Mesothelial cell of epicardium (in vitro differentiated cells): ENCODE measurements around the gene FGFBP3. TPM values are rescaled to one million over a fixed set of nuclear protein-coding genes. Genes with fewer than 3 reads are reported as not detected.
"Not testable (repeated sequence)": the region's sequence is repeated elsewhere in the genome, so short reads cannot be mapped to it uniquely, and the experiment has no call there.

Experiments used
- DNase-seq, 2 experiments: peaks; one replicate each; pipeline ENCODE4 v3.0.0; 2021; ENCODE audit warnings: low spot score in 2 of 2; ENCODE audit not compliant: unreplicated experiment in 2 of 2
- H3K27ac Mint-ChIP-seq: 2 replicates; pipeline ENCODE4 v1.8.0; 2021; ENCODE audit warnings: mixed read lengths
- H3K27me3 Mint-ChIP-seq: 2 replicates; pipeline ENCODE4 v1.8.0; 2021; ENCODE audit warnings: low read depth, mixed read lengths
- H3K36me3 Mint-ChIP-seq: 2 replicates; pipeline ENCODE4 v1.8.0; 2021; ENCODE audit warnings: mixed read lengths
- H3K4me1 Mint-ChIP-seq: 2 replicates; pipeline ENCODE4 v1.8.0; 2021; ENCODE audit warnings: mixed read lengths
- H3K4me3 Mint-ChIP-seq: 2 replicates; pipeline ENCODE4 v1.8.0; 2021; ENCODE audit warnings: mild to moderate bottlenecking, moderate library complexity, mixed read lengths
- H3K9me3 Mint-ChIP-seq: 2 replicates; pipeline ENCODE4 v1.8.0; 2021; ENCODE audit warnings: mixed read lengths
- CTCF ChIP-seq: fragments of 200-600 bp; sonication (generic); IDR thresholded peaks from one replicate; pipeline ENCODE4 v1.5.0; 2021; ENCODE audit warnings: antibody characterized with exemption; ENCODE audit not compliant: unreplicated experiment
- total RNA-seq: library from RNA; stranded (reverse); gene quantifications from 3 replicates; pipeline ENCODE4 v1.2.1, GENCODE V29; 2021

Gene FGFBP3
- total RNA-seq, 1 donor from 2014 or later, result 3.5 TPM

GRCh38 chr10:91897421-91897820 is 11.9 kb downstream of the FGFBP3 start:
- H3K36me3 Mint-ChIP-seq, result no peaks in the 10 kb centered on the region
- no peak overlapping the region for H3K4me3 Mint-ChIP-seq
- H3K9me3 Mint-ChIP-seq, result peaks cover 8% of the 10 kb centered on the region
- no peak overlapping the region for H3K27ac Mint-ChIP-seq
- no peaks in the 10 kb centered on the region for H3K27me3 Mint-ChIP-seq
- DNase-seq, result no peak
- H3K4me1 Mint-ChIP-seq, result peaks cover 3% of the 10 kb centered on the region
- no peak for TF ChIP-seq CTCF

DNA sequence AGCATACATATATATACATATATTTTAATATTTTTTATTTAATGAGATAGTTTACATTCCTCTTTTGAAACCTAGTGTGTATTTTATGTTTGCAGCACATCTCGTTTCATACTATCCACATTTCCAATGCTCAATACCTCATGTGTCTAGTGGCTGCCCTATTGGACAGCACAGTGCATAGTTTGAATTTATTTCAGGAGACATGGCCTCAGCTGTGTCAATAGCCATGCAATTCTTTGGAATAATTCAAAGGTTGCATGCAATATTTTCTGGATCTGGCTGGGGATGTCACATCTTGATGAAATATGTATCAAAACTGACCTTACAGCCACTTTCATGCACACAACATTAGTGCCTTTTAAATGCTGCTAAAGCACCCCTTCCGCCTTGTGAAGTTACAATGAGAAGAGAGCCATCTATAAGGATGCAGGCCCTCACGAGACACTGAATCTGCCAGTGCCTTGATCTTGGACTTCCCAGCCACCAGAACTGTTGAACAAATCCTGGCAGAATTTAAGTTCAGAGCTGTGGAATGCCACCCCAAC is 13.0 kb downstream of the FGFBP3 start:
- Mint-ChIP-seq H3K9me3 (peaks cover 8% of the 10 kb centered on the region), H3K27me3 (no peaks in the 10 kb centered on the region), H3K4me3 (no peak overlapping the region), H3K27ac (no peak overlapping the region), H3K36me3 (no peaks in the 10 kb centered on the region), H3K4me1 (no peaks in the 10 kb centered on the region)
- no peak for TF ChIP-seq CTCF
- DNase-seq, result no peak

DNA sequence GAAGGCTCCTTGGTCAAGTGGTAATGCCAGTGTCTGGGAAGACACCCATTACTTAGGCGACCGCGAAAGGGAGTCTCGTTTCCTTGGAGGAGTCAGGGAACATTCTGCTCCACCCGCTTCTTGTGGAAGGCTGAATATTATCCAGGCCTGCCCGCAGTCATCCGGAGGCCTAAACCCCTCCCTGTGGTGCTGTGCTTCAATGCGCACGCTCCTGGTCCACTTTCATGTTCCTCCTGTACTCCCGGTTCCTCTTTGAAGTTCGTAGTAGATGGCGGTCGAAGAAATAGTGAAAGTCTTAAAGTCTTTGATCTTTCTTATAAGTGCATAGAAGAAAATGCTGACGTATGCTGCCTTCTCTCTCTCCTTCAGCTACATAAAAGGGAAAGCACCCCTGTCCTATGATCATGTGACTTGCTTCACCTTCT is 15.0 kb downstream of the FGFBP3 start:
- not testable (repeated sequence) for H3K27ac Mint-ChIP-seq, H3K27me3 Mint-ChIP-seq, H3K4me3 Mint-ChIP-seq, H3K36me3 Mint-ChIP-seq, DNase-seq, H3K4me1 Mint-ChIP-seq, H3K9me3 Mint-ChIP-seq

DNA sequence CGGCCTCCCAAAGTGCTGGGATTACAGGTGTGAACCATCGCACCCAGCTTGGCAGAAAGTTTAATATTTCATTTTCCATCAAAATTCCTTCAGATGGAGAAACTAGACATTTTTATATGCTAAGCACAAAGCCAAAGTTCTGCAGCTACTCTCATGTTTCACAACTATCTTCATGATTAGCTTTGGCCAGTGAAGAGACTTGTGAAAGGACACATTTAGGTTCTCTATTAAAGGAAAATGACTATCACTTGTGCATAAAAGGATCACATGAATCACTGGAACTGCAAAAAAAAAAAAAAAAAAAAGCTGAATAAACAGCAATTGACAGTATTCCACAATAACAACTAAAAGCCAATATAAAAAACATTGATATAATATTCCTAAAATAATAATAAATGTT is 16.2 kb downstream of the FGFBP3 start:
- no peak for DNase-seq
- no peaks in the 10 kb centered on the region for H3K27me3 Mint-ChIP-seq
- peaks cover 2% of the 10 kb centered on the region for H3K4me1 Mint-ChIP-seq
- H3K36me3 Mint-ChIP-seq, result no peaks in the 10 kb centered on the region
- TF ChIP-seq CTCF, result no peak
- no peak overlapping the region for H3K27ac Mint-ChIP-seq
- H3K4me3 Mint-ChIP-seq, result no peak overlapping the region
- peaks cover 8% of the 10 kb centered on the region for H3K9me3 Mint-ChIP-seq

GRCh38 chr10:91891125-91892001 is 17.9 kb downstream of the FGFBP3 start:
- peaks cover 13% of the 10 kb centered on the region for H3K4me1 Mint-ChIP-seq

More at GRCh38 chr10:91891125-91892001, 17.9 kb downstream of the FGFBP3 start:
- Mint-ChIP-seq H3K27me3 (no peaks in the 10 kb centered on the region), H3K36me3 (no peaks in the 10 kb centered on the region), H3K4me3 (no peak overlapping the region), H3K27ac (no peak overlapping the region), H3K9me3 (peaks cover 6% of the 10 kb centered on the region)
- no peak for TF ChIP-seq CTCF
- DNase-seq, result no peak
